Measurements from ENCODE around the gene KIAA1958.
"Not testable (repeated sequence)": the region's sequence is repeated elsewhere in the genome, so short reads cannot be mapped to it uniquely, and the experiment has no call there.

KIAA1958 gene

GRCh38 chr9:112575107-112575506 lies 88.5 kb downstream of the KIAA1958 start:
- Mint-ChIP-seq H3K27ac (no peak overlapping the region), H3K9me3 (no peaks in the 10 kb centered on the region), H3K36me3 (peaks cover 19% of the 10 kb centered on the region), H3K27me3 (no peaks in the 10 kb centered on the region), H3K4me1 (no peaks in the 10 kb centered on the region), H3K4me3 (no peak overlapping the region)

GRCh38 chr9:112581469-112582176 lies 95.0 kb downstream of the KIAA1958 start:
- Mint-ChIP-seq H3K27ac (no peak overlapping the region), H3K4me1 (no peaks in the 10 kb centered on the region), H3K27me3 (no peaks in the 10 kb centered on the region), H3K4me3 (no peak overlapping the region), H3K36me3 (no peaks in the 10 kb centered on the region), H3K9me3 (no peaks in the 10 kb centered on the region)

- no peaks in the 10 kb centered on the region for H3K4me1 Mint-ChIP-seq
- no peaks in the 10 kb centered on the region for H3K36me3 Mint-ChIP-seq
- H3K27ac Mint-ChIP-seq: no peak overlapping the region
- no peaks in the 10 kb centered on the region for H3K9me3 Mint-ChIP-seq
- no peak overlapping the region for H3K4me3 Mint-ChIP-seq
- no peaks in the 10 kb centered on the region for H3K27me3 Mint-ChIP-seq
These were observed 96.0 kb downstream of the KIAA1958 start for GRCh38 chr9:112582371-112583262.

- H3K27me3 Mint-ChIP-seq: no peaks in the 10 kb centered on the region
- no peaks in the 10 kb centered on the region for H3K9me3 Mint-ChIP-seq
- H3K4me3 Mint-ChIP-seq: no peak overlapping the region
- H3K27ac Mint-ChIP-seq: no peak overlapping the region
- no peaks in the 10 kb centered on the region for H3K4me1 Mint-ChIP-seq
- H3K36me3 Mint-ChIP-seq: no peaks in the 10 kb centered on the region
These were observed 100.0 kb downstream of the KIAA1958 start for GRCh38 chr9:112586599-112587155.

GRCh38 chr9:112591875-112592274 lies 105.2 kb downstream of the KIAA1958 start:
- not testable (repeated sequence) for H3K9me3 Mint-ChIP-seq, H3K4me1 Mint-ChIP-seq, H3K27me3 Mint-ChIP-seq, H3K27ac Mint-ChIP-seq, H3K4me3 Mint-ChIP-seq, H3K36me3 Mint-ChIP-seq

- Mint-ChIP-seq H3K4me1 (no peaks in the 10 kb centered on the region), H3K36me3 (peaks cover 5% of the 10 kb centered on the region), H3K27ac (no peak overlapping the region)
These were observed 113.1 kb downstream of the KIAA1958 start for GRCh38 chr9:112599732-112600131.

GRCh38 chr9:112601636-112602035 lies 115.0 kb downstream of the KIAA1958 start:
- Mint-ChIP-seq H3K9me3 (no peaks in the 10 kb centered on the region), H3K4me3 (no peak overlapping the region), H3K27ac (no peak overlapping the region), H3K36me3 (peaks cover 5% of the 10 kb centered on the region), H3K27me3 (no peaks in the 10 kb centered on the region), H3K4me1 (no peaks in the 10 kb centered on the region)

More at GRCh38 chr9:112599732-112600131, 113.1 kb downstream of the KIAA1958 start:
- Mint-ChIP-seq H3K27me3 (no peaks in the 10 kb centered on the region), H3K4me3 (no peak overlapping the region), H3K9me3 (no peaks in the 10 kb centered on the region)

- H3K27me3 Mint-ChIP-seq: no peaks in the 10 kb centered on the region
- no peaks in the 10 kb centered on the region for H3K9me3 Mint-ChIP-seq
- H3K4me3 Mint-ChIP-seq: no peak overlapping the region
- H3K4me1 Mint-ChIP-seq: no peaks in the 10 kb centered on the region
- peaks cover 2% of the 10 kb centered on the region for H3K36me3 Mint-ChIP-seq
- H3K27ac Mint-ChIP-seq: no peak overlapping the region
These were observed 118.2 kb downstream of the KIAA1958 start for GRCh38 chr9:112604790-112605189.

GRCh38 chr9:112605518-112605917 lies 118.9 kb downstream of the KIAA1958 start:
- H3K36me3 Mint-ChIP-seq: peaks cover 6% of the 10 kb centered on the region
- H3K27me3 Mint-ChIP-seq: no peaks in the 10 kb centered on the region
- no peak overlapping the region for H3K27ac Mint-ChIP-seq
- H3K4me1 Mint-ChIP-seq: no peaks in the 10 kb centered on the region
- no peak overlapping the region for H3K4me3 Mint-ChIP-seq
- no peaks in the 10 kb centered on the region for H3K9me3 Mint-ChIP-seq

GRCh38 chr9:112605963-112606699 lies 119.5 kb downstream of the KIAA1958 start:
- Mint-ChIP-seq H3K27me3 (no peaks in the 10 kb centered on the region), H3K27ac (no peak overlapping the region), H3K36me3 (peaks cover 6% of the 10 kb centered on the region), H3K4me3 (no peak overlapping the region), H3K4me1 (no peaks in the 10 kb centered on the region), H3K9me3 (no peaks in the 10 kb centered on the region)

GRCh38 chr9:112608851-112609250 lies 122.2 kb downstream of the KIAA1958 start:
- Mint-ChIP-seq H3K27ac (no peak overlapping the region), H3K9me3 (no peaks in the 10 kb centered on the region), H3K4me1 (no peaks in the 10 kb centered on the region), H3K4me3 (no peak overlapping the region), H3K36me3 (peaks cover 6% of the 10 kb centered on the region), H3K27me3 (no peaks in the 10 kb centered on the region)

- Mint-ChIP-seq H3K4me1 (no peaks in the 10 kb centered on the region), H3K9me3 (no peaks in the 10 kb centered on the region), H3K27me3 (no peaks in the 10 kb centered on the region), H3K36me3 (peaks cover 3% of the 10 kb centered on the region), H3K27ac (no peak overlapping the region), H3K4me3 (no peak overlapping the region)
These were observed 129.1 kb downstream of the KIAA1958 start for GRCh38 chr9:112615584-112616266.

- Mint-ChIP-seq H3K4me1 (no peaks in the 10 kb centered on the region), H3K4me3 (no peak overlapping the region), H3K36me3 (peaks cover 4% of the 10 kb centered on the region), H3K9me3 (no peaks in the 10 kb centered on the region), H3K27me3 (no peaks in the 10 kb centered on the region), H3K27ac (no peak overlapping the region)
These were observed 130.7 kb downstream of the KIAA1958 start for GRCh38 chr9:112617371-112617770.

GRCh38 chr9:112618385-112619009 lies 131.9 kb downstream of the KIAA1958 start:
- Mint-ChIP-seq H3K27ac (no peak overlapping the region), H3K4me3 (no peak overlapping the region), H3K9me3 (no peaks in the 10 kb centered on the region), H3K27me3 (no peaks in the 10 kb centered on the region), H3K4me1 (no peaks in the 10 kb centered on the region), H3K36me3 (peaks cover 4% of the 10 kb centered on the region)

- no peaks in the 10 kb centered on the region for H3K27me3 Mint-ChIP-seq
- no peak overlapping the region for H3K4me3 Mint-ChIP-seq
- peaks cover 6% of the 10 kb centered on the region for H3K36me3 Mint-ChIP-seq
- H3K4me1 Mint-ChIP-seq: no peaks in the 10 kb centered on the region
- H3K9me3 Mint-ChIP-seq: no peaks in the 10 kb centered on the region
- H3K27ac Mint-ChIP-seq: no peak overlapping the region
These were observed 133.8 kb downstream of the KIAA1958 start for GRCh38 chr9:112620388-112620787.
